ENCODE data around the gene ETHE1.

Gene ETHE1

DNA sequence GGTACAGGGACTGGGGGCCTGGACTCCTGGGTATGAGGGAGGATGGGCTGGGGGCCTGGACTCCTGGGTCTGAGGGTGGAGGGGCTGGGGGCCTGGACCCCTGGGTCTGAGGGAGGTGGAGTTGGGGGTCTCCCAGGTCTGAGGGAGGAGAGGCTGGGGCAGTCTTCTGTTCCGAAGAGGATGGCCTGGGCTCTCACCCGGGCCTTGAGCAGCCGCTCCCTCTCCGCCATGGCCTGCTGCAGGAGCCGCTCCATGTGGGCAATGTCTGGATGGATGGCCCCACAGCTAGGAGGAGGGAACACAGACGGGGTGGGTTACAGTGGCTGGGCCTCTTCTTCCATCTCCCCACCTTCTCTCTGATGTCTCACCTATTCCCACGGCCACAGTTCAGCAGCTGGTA lies 40.6 kb downstream of the ETHE1 start:
- DNase-seq = no peak

GRCh38 chr19:43485951-43486350 lies 41.0 kb downstream of the ETHE1 start:
- no peak for DNase-seq

DNA sequence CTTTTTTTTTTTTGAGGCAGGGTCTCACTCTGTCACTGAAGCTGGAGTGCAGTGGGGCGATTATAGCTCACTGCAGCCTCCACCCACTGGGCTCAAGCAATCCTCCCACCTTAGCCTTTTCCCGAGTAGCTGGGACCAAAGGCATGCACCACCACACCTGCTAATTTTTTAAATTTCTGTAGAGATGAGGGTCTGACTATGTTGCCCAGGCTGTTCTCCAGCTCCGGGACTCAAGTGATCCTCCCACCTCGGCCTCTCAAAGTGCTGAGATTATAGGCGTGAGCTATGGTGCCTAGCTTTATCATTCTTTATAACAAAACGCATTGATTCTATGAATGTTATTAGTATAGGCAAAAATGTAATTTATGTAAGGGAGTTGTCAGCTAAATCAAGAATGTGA lies 43.7 kb downstream of the ETHE1 start:
- DNase-seq = no peak

DNA sequence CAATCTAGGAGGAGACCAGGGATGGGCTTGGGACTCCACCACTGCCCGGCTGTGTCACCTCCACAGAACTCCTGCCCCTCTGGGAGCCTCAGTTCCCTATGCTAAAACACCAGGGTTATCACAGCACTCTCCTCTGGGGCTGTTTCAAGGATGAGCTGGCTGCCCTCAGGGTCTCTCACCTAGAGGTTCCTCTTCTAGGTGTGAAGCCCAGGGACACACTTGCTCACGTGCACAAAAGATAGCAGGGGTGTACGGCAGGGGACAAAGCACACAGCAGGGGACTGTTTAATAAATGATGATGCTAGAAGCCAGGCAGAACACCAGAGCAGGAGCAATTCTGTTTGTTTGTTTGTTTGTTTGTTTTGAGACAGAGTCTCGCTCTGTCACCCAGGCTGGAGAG lies 44.8 kb downstream of the ETHE1 start:
- no peak for DNase-seq

DNA sequence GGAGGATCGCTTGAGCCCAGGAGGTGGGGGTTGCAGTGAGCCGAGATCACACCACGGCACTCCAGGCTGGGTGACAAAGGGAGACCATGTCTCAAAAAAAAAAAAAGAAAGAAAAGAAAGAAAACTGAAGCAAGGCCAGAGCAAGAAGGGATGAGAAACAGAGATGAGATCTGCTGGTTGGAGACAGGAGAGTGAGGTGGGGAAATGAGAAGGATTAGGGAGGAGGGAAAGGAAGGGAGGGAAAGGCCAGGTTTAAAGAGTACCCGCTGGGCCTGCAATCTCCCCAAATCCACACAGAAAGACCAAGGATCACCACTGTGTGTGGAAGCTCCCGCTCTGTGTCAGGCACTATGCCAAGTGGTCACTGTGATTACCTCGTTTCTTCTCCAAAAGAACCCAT lies 45.3 kb downstream of the ETHE1 start:
- DNase-seq = no peak

DNA sequence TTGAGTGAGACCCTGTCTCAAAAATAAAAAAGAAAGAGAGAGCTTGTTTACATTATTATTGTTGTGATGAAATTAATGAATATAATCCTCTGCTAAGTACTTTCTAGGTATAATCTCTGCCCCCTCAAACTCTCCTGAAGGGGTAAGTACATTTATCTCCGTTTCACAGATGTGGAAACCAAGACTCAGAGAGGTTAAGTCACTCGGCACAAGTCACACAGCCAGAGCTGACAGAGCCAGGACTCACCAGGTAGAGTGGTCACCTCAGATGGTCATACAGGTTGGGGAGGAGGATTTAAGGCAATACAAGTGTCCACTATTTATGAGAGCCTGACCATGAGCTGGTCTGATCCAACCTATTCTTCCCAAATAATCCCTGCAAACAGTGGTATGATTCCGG lies 46.4 kb downstream of the ETHE1 start:
- no peak for DNase-seq

DNA sequence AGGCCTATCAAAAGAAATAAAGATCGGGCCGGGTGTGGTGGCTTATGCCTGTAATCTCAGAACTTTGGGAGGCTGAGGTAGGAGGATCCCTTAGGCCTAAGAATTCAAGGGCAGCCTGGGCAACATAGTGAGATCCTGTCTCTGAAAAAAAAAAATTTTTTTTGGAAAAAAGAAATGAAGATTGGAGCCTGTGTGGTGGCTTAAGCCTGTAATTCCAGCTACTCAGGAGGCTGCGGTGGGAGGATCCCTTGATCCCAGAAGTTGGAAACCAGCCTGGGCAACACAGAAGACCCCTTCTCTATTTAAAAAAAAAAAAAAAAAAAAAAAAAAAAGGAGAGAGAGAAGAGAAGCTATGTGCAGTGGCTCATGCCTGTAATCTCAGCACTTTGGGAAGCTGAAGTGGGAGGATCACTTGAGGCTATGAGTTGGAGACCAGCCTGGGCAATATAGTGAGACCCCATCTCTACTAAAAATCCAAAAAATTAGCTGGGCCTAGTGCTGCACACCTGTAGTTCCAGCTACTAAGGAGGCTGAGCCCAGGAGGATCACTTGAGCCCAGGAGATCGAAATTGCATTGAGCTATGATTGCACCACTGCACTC lies 46.9 kb downstream of the ETHE1 start:
- DNase-seq = no peak

DNA sequence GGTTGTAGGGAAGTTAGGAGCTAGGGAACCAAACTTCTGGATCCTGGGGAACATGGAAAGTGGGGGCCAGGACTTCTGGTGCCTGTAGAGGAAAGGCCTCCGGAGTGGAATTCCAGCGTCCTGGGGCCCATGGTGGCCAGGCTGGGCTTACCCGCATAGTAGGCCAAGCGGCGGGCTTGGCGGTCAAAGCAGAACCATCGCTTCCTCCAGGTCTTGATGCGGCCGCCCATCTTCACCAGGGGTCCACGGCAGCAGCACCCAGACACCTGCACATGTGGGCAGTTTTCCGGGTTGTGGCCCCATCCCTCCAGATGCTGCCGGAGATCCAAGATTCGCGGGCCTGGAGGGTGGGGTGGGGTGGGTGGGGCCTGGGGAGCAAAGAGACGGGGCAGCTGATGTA lies 47.8 kb downstream of the ETHE1 start:
- no peak for DNase-seq

DNA sequence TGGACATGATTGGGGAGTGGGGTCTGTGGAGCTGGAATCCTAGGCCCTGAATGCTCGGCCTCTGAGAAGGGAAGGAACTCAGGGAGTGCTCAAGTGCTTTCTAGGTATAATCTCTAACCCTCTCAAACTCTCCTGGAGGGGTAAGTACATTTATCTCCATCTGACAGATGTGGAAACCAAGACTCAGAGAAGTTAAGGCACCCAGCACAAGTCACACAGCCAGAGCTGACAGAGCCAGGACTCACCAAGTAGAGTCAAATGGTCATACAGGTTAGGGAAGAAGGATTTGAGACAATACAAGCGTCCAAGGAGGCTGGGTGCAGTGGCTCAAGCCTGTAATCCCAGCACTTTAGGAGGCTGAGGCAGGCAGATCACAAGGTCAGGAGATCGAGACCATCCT lies 48.7 kb downstream of the ETHE1 start:
- no peak for DNase-seq

GRCh38 chr19:43476606-43477005 lies 50.4 kb downstream of the ETHE1 start:
- no peak for DNase-seq

DNA sequence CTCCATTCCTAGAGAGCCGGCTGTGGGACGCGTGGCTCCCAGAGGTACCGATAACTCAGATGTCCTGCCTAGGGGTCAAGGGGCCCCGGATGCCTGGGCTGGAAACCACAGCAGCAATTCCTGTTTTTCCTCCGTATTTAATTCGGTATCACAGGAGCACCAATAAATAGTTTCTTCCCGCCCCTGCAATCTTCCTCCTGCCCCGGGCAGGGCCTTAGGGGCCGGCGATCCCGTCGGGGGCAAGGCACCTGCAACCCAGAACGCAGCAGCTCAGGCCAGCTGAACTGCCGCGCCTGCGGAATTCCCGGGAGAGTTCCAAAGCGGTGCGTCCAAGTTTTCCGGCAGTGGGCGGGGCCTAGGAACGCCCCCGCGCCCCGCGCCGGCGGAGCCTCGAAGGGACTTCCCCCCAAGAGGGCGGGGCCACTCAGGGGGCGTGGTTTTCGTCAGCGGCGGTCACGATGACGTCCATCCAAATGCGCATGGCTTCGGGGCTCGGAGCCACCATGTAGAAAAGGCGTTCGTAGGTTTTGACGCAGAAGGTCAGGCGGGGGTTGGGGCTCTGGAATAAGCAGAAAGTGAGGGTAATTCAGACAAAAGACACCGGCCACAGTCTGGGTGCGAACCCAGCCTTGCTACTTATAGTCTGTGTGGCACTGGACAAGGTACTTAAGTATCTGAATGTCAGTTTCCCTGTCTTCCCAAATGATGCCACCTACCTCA lies 51.9 kb downstream of the ETHE1 start:
- peak; percentile 97 for DNase-seq

- no peak for DNase-seq
These were observed 52.5 kb downstream of the ETHE1 start for GRCh38 chr19:43474487-43474886.

DNA sequence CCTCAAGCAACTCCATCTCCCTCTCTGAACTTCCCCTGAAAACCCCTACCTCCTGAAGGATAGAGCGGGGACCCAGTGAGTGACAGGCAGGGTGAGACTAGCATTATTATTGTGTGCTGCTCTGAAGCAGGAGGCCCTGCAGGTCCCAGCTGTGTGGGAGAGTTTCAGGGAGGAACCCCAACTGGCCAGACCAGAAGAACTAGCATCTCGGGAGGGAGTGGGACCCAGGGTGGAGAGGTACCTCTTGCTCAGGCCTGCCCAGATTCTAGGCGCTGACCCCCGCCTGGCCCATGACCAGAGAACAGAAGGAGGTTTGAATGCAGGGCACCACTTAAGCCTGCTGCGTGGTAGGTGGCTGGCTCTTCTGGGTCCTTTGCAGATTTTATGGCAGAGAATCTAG lies 55.9 kb downstream of the ETHE1 start:
- no peak for DNase-seq

- peak; percentile 67 for DNase-seq
These were observed 56.7 kb downstream of the ETHE1 start for GRCh38 chr19:43470288-43470687.

DNA sequence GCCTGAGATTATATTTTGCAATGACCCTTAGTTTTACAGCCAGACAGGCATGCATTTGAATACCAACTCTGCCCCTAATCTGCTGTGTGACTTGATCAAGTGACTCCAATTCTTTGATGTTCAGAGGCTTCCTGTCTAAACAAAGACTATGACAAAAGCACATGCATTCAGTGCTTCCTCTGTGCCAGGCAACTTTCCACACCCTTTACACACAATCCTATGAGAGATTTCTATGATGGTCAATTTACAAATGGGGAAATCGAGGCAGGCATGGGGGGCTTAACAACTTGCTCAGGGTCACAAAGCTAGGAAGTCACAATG lies 57.9 kb downstream of the ETHE1 start:
- peak; percentile 15 for DNase-seq

- DNase-seq = no peak
These were observed 58.4 kb downstream of the ETHE1 start for GRCh38 chr19:43468354-43469159.

DNA sequence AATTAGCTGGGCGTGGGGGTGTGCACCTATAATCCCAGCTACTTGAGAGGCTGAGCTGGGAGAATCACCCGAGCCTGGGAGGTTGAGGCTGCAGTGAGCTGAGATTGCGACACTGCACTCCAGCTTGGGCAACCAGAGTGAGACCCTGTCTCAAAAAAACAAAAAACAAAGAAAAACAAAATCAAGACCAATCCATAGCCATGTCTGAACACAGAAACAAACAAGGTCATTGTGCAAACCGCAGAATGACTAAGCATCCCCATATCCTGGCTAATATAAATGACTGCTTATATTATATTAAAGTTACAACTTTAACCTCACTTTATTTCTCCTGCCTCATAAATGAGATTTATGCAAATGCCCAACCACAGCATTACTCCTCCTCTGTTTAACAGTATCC lies 59.3 kb downstream of the ETHE1 start:
- no peak for DNase-seq

GRCh38 chr19:43467276-43467675 lies 59.7 kb downstream of the ETHE1 start:
- no peak for DNase-seq

DNA sequence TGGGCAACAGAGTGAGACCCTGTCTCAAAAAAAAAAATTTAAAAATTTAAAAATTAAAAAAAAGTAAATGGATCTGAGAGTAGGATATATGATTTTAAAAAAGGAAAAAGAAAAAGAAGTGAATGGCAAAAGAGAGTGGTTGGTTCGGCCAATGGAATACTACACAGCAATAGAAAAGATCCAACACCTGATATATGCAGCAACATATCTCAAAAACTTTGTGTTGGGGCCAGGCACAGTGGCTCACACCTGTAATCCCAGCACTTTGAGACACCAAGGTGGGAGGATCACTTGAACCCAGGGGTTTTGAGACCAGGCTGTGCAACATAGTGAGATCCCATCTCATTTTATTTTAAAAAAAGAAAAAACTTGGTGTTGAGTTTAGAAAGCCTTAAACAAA lies 60.2 kb downstream of the ETHE1 start:
- no peak for DNase-seq

GRCh38 chr19:43465468-43466120 lies 61.4 kb downstream of the ETHE1 start, which contains the start of gene LYPD3:
Gene LYPD3, minus strand, starts transcription at chr19:43465608. Its CDS starts 37 bp downstream, at chr19:43465571.
- no peak for DNase-seq

DNA sequence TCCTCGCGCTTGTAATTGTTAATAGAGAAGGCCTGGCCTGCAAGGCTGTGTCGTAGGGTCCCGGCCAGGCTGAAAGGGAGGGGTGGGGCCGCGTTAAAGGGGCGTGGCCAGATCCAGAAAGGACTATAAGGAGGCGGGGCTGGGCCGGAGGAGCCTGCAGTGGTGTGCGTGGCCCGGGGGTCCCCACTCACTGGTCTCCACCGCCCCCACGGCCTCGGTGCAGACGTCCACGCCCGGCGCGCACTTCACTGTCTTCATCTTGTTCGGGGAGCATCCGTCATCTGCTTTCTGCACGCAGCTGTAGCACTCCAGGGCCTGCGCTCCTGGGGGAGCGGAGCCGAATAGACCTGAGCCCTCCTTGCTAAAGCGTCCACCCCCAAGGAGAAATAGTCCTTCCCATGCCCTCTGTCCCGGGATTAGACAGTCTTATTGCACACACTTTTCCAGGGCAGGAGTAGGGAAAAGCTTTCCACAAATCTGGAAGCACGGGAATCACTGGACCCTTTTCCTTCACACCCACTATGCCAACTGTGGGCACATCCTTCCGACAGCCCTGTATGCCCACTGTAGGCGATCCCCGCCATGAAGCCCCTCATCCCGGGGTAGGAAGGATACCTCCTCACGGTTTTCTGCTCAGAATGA lies 62.7 kb downstream of the ETHE1 start:
- DNase-seq = no peak

- DNase-seq = peak; percentile 100
These were observed 63.4 kb downstream of the ETHE1 start for GRCh38 chr19:43463381-43464133.

All from activated CD4-positive, alpha-beta T cell treated with anti-CD3 and anti-CD28 coated beads, Interleukin-2, amount 50 U/mL, for 1 hour (primary cell).